ENCODE results near the gene PDE4B. TPM values are rescaled to one million over a fixed set of nuclear protein-coding genes. Genes with fewer than 3 reads are reported as not detected.

PDE4B gene
- 12.0 TPM for total RNA-seq
- long read RNA-seq, partial matches to known transcripts = 0 of 6 reads
- long read RNA-seq, other reads (novel, unspliced or antisense) = 2 of 6 reads

DNA sequence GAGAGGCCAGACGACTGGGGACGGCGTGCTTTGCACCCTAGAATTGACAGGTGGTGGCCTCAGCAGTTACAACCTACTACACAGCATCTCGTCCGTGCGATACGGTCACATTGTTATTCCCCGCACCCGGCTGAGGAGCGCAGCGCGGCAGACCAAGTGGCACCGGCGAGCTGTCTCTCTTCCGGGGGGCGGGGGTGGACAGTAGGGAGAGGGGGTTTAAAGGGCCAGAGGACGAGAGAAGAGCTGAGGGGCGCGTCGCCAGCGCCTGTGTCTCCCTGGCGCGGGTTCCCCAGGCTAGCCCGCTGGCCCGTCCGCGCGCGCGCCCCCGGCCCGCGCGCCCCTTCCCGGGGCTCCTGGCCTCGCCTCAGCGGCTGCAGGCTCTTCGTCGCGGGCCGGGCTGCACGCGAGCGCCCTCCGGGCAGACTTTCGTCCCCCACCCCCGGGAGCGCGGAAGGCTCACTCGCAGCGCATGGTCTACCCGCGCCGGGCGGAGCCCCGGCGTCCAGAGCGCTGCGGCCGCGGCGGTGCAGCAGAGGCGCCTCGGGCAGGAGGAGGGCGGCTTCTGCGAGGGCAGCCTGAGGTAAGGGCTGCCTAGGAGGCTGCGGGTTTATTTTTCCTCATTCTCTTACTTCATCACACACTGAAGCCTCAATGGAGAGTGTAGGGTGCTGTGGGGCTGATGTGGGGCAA lies at the start of gene PDE4B:
PDE4B (plus strand) TSS at position 227 of the 690 bp plus-strand sequence.
- ATAC-seq = no peak
- intact Hi-C loops (cut with DNase I) = no loop called here
- DNase-seq (ENCODE audit: missing footprints) = peak; percentile 46

DNA sequence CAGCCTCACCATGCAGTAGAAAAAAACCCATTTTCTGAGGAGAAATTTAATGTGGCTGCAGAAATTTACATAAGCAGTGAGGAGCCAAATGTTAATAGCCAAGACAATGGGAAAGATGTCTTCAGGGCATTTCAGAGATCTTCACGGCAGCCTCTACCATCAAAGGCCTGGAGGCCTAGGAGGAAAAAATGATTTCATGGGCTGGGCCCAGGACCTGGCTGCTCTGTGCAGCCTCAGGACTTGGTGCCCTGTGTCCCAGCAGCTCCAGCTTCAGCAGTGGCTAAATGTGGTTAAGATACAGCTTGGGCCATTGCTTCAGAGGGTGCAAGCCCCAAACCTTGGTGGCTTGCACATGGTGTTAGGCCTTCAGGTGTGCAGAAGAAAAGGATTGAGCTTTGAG lies 48.0 kb upstream of the PDE4B start:
- no peak for ATAC-seq
- no peak for DNase-seq (ENCODE audit: missing footprints)
- intact Hi-C loops (cut with DNase I) = no loop called here

DNA sequence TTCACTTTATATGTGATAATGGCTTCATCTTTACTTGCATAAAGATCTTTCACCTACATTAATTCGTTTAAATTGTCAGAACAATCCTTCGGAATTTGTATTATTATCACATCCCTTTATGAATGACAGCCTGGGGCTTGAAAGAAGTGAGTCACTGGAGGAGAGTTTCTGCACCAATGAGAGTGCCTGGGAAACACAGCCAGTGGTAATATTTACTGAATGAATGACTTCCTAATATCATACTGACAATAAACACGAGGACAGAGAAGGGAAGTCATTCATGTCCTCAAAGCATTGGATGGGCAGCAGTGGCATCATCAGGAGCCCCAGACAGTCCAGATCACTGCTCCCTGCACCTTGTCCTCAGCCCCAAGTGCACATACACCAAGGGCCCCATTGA lies 40.7 kb upstream of the PDE4B start:
- no peak for DNase-seq (ENCODE audit: missing footprints)
- no peak for ATAC-seq
- intact Hi-C loops (cut with DNase I) = no loop called here

DNA sequence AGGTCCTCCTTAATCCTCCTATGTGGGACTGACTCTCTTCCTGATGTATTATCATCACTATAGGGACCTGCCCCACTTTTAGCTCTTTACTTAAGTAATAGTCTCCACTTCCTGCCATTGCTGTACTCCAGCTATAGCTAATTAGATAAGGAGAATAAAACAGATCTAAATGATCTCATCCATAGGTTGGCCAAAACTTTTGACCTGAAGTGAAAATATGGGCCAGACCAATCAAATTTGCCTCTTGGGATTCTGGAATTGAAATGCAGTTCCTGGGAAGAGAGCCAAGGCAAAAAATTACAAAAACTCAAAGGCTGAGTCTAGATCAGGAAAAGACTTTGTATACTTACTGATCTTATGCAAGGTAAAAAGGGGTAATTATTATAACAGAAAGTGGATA lies 36.1 kb upstream of the PDE4B start:
- ATAC-seq (no peak), DNase-seq (ENCODE audit: missing footprints) (no peak)
- intact Hi-C loops (cut with DNase I) = no loop called here

DNA sequence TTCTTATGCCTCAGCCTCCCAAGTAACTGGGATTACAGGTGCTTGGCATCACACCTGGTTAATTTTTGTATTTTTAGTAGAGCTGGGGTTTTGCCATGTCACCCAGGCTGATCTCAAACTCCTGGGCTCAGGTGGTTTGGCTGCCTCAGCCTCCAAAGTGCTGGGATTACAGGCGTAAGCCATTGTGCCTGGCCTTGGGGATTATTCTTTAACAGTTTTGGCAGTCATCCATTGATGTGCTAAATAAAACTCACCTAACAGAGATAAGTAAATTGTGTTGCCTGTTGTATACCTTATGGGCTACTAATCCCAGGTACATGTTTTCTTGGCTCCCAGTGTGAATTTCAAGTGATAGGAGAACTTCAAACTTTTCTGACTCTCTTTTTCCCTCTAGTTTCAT lies 35.2 kb upstream of the PDE4B start:
- intact Hi-C loops (cut with DNase I) = no loop called here
- ATAC-seq (no peak), DNase-seq (ENCODE audit: missing footprints) (no peak)

DNA sequence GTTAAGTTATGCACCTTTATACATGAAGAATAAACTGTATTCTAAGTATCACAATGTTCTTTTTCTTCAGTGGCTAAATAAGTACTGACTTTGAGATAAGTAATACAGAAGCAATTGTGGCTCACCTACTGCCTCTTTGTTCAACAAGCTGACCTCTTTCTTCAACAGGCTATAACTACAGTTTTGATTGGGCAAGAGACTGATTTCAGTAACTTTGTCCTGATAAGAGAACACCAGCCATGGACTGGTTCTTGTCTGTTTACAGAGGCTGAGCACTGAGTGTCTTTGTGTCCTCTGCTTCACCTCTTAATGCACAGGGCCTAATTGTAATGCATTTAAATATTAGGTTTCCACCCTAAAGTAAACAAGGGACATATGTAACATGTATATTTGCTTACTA lies 34.6 kb upstream of the PDE4B start:
- intact Hi-C loops (cut with DNase I) = no loop called here
- no peak for ATAC-seq
- no peak for DNase-seq (ENCODE audit: missing footprints)

DNA sequence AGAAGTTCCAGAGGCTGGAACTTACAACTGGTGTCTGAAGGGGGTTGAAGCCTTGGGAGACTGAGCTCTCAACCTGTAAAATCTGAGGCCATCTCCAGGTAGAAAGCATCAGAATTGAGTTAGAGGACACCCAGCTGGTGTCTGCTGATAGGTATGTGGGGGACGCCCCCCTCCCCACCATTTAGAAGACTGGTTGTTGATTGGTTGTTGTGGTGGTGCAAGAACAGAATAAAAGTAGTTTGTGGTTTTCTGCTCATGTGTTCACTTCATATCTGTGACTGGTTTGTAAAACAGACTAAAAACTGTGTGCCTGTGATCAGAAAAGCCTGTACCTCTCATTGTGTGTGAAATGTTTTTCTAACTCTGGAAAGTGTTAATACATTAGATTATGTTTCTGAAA lies 33.2 kb upstream of the PDE4B start:
- intact Hi-C loops (cut with DNase I) = no loop called here
- no peak for DNase-seq (ENCODE audit: missing footprints)
- no peak for ATAC-seq

DNA sequence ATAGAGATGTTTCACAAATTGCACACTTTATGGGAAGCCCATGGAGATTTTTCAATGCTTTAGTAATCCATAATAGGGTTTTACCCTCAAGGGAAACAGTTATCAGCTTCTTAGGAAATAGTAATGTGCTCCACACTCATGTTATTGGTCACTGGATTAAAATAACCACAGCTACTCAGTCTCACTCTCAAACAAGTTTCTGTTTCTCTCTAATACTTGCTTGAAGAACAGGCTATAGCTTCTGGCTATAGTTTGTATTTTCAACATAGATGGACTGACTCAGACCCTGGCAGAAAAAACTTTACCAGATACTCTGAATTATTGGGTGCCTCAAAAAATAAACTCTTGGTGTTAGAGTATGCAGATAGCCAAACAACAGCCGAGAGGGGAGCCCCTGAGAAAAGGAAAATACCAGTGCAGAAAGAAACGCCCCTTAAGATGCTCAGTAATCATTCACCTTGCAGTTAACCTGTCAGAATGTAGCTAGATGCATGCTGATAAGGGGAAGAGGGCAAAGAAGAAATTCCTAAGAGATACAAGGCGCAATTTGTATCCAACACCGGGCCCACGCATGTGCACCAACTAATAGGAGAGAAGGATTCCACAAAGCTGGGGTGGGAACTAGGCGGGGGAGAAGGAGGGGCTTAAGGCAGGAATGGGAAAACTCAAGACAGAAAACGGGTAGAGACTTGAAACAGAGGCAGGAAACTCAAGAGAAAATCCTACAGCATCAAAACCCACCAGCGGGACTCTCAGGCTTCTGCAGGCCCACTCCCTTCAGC lies 30.4 kb upstream of the PDE4B start:
- ATAC-seq = no peak
- no peak for DNase-seq (ENCODE audit: missing footprints)
- intact Hi-C loops (cut with DNase I) = no loop called here

DNA sequence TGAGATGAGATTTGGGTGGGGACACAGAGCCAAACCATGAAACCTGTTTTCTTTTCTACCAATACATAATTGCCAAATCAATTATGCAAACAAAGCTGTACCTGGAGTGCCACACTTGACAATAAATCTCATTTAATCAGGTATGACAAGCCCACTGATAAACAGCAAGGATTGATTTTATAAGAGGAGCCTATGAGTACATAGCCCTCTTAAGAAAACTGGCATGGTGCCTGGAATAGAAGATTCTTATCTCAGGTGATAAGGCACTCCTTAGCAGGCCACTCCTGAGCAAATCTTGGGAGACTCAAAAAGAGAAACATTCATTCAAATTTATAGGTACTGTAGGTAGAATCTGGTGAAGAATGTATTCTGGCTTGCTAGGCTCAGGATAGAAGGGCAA lies 28.6 kb upstream of the PDE4B start:
- intact Hi-C loops (cut with DNase I) = no loop called here
- ATAC-seq = no peak
- no peak for DNase-seq (ENCODE audit: missing footprints)

DNA sequence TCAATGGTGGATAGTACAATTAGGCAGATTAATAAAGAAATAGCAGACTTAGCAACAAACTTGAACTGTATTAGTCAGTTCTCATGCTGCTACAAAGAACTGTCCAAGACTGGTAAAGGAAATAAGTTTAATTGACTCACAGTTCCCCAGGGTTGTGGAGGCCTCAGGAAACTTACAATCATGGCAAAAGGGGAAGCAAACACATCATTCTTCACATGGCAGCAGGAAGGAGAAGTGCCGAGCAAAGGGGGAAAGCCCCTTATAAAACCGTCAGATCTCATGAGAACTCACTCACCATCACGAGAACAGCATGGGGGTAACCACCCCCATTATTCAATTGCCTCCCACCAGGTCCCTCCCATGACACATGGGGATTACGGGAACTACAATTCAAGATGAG lies 27.1 kb upstream of the PDE4B start:
- ATAC-seq (no peak), DNase-seq (ENCODE audit: missing footprints) (no peak)
- intact Hi-C loops (cut with DNase I) = no loop called here

DNA sequence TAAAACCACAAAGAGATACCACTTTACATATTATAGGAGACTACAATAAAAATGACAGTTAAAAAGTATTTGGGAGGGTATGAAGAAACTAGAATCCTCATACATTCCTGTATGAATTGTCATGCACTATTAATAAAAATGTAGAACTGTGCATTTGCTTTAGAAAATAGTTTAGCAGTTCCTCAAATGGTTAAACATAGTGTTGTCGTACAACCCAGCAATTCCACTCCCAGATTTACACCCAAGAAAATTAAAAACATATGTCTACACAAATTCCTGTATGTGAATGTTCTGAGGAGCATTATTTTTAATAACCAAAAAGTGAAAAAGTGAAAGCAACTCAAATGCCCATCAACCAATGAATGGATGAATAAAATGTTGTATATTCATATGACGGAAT lies 23.1 kb upstream of the PDE4B start:
- no peak for ATAC-seq
- intact Hi-C loops (cut with DNase I) = no loop called here

DNA sequence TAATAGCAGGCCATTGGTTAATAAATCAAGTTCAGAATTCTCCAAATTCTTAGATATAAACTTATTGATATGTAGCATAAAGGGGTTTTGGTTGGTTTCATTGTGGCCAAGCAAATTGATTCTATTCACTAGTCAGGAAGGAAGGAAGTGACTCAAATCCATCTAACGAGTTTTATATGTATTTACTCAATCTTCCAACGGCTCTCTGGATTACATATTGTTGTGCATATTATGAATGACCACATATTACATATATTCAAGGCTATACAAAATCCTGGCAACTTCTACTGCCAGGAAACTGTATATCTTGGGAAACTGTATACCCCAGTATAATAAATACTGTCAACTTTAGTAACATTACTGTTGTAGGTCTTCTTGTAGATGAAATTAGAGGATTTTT lies 20.1 kb upstream of the PDE4B start:
- ATAC-seq (no peak), DNase-seq (ENCODE audit: missing footprints) (no peak)
- intact Hi-C loops (cut with DNase I) = no loop called here

More for the DNA sequence above, 23.1 kb upstream of the PDE4B start:
- no peak for DNase-seq (ENCODE audit: missing footprints)

DNA sequence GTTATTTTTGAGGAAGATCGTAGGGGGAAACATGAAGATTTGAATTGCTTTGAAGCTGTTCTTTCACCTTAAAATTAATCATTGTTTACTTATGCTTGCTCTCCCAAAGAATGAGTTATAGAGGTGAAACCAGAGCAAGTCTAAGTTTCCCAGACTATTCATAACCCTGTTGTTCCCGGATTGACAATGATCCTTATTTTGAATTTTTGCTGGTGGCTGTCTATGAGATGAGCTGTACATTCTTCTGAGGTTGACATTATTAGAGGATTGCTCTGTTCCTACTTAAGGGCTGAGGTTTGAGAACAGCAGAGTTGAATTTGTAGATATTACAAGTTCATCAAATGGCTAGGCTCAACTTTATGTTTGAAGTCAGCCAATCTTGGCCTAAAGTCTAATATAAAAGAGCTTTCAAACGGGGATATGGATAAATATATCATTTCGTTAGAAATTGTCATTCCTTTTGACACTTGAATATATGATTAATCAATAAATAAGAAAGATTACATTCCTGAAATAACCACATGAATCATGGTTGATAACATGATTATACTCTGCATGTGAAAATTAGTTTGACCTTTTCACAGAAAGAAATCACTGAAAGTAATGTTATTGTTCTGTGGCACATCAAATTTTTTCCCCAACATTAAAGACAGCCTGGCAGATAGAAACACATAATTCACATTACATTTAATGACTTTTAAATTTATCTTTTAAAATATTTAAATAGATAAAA lies 19.1 kb upstream of the PDE4B start:
- DNase-seq (ENCODE audit: missing footprints) = no peak
- intact Hi-C loops (cut with DNase I) = no loop called here
- no peak for ATAC-seq

DNA sequence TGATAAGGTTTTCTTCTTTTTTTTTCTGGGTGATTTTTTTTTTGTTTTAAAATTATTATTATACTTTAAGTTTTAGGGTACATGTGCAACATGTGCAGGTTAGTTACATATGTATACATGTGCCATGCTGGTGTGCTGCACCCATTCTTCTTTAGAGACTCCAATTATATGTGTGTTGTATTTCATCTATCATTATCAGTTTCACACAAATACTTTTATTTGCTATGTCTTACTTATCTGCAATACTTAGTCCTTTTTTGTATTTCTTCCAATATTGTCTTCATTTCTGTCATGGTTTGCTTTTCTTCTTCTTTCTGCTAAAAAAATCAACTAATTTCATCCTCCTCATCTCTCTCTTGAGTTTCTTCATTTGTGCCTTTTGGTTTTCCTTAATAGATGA lies 3.9 kb upstream of the PDE4B start:
- intact Hi-C loops (cut with DNase I) = no loop called here
- no peak for ATAC-seq
- no peak for DNase-seq (ENCODE audit: missing footprints)

DNA sequence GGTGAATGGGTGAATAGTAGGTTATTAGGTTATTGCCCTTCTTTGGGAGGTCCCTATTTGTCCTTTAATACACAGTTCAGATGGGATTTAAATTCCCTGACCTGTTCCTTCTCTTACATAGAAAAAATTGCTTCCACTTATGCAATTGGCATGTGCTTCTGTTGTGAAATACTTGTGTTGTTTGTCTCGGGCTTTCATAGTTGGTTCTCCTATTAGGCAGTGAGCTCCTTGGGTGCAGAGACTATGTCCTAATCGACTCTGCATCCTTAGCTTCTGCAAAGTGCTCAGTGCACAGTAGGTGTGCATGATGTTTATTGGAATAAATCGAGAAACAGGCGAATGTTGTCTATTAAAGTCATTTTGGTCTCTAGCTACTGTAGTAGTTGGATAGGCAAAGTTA lies 1.3 kb upstream of the PDE4B start:
- peak; percentile 28 for ATAC-seq
- intact Hi-C loops (cut with DNase I) = no loop called here

DNA sequence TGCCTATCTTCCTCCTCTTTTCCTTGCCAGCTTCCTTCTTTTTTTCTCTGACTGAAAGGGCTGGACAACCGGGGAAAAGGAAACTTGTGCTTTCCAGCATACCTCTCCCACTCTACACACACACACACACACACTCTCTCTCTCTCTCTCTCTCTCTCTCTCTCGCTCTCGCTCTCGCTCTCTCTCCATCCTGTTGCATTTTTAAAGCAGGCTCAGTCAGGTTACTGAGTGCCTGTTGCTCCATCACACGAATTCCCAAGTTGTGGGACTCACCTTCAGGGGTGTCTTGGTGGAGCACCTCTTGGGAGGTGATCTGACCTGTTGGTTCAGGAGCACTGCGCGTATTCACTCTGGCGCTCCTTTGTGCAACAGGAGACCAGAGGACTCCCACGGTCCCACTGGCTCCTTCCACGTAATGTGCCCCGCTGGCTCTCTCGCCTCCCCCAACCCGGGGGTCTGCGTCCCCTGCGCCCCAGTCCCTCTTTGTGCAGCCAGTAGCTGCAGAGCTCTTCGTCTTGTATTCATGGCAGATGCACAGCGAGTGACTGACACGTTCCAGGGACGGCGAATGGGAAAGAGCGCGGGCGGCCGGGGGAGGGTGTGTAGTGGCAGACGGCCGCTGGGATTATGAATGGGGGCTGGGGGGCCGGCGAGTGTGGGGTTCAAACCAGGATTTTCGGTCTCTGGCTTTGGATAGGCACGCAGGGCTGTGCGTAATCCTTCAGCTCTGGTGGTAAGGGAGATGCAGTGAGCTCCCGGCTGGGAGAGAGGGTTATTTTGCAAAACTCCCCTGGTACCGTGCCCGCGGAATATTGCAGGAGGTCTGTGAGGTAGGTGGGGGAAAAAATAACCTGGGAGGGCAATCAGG lies 660 bp upstream of the PDE4B start:
- ATAC-seq (no peak), DNase-seq (ENCODE audit: missing footprints) (peak; percentile 22)
- intact Hi-C loops (cut with DNase I) = no loop called here

More for the DNA sequence above, 1.3 kb upstream of the PDE4B start:
- DNase-seq (ENCODE audit: missing footprints) = no peak

DNA sequence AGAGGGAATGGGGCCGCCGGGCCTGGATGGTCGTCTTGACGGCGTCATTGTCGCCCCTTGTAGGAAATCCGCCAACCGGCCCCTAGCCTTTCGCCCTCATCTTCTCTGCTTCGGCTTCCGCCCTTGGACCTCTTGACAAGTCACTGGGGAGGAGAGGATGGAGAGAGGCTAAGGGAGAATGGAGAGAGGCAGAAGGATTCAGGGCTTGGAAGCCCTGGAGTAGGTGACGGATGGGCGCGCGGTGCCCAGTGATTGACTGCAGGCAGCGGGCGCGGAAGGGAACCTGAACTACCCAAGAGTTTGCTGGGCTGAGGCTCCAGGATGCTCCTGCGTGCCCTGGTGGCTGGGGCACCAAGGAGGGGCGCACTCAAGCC lies 651 bp downstream of the PDE4B start:
- intact Hi-C loops (cut with DNase I) = no loop called here
- DNase-seq (ENCODE audit: missing footprints) = peak; percentile 44
- no peak for ATAC-seq

DNA sequence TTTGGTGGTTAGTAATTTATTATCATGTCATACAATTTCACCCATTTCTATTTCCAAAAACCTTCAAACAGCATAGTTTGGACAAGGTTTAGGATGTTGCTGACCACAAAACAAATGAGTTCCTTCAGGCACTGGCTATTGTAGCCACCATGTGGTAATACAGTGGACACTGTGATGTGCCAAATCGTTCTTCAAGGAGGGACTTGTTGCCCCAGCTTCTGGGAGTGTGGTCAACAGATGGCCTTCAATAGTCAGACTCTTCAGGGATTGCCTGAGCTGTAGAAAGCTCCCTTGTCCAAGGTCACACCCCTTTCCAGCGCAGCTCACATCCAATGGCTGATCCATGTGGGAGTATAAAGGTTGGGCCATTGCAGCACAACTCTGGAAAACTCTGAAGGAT lies 2.6 kb downstream of the PDE4B start:
- intact Hi-C loops (cut with DNase I) = no loop called here
- DNase-seq (ENCODE audit: missing footprints) = no peak
- ATAC-seq = no peak

DNA sequence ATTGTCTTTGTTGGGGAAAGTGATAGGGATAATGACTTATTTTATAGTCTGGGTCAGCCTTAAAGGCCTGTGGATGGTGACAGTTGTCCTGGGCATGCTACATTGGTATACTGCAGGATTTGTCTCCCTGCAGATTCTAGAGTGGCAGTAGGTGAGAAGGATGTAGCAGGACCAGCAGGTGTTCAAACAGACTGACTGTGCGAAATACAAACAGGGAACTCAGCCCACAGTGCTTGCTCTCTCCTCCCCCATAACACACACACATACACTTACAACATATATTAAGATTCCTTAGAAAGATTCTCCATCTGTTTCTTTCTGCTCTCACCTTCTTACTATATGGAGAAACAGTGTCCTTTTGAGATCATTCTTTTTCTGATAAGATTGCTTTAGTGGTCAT lies 6.9 kb downstream of the PDE4B start:
- no peak for DNase-seq (ENCODE audit: missing footprints)
- no peak for ATAC-seq
- intact Hi-C loops (cut with DNase I) = no loop called here

Measured in Right ventricle myocardium inferior (tissue), 1 donor.